Adrenal gland (tissue), 5 donors: ENCODE results near the gene SIX1.

Source experiments
- CTCF ChIP-seq, 6 experiments: fragments of 450-650 bp in 4 of 6; fragments of 200-600 bp in 2 of 6; sonication (generic) in 1 of 6; IDR thresholded peaks; 1 replicate in 5 of 6; 2 replicates in 1 of 6; pipeline versions ENCODE4 v1.5.1 to v1.8.0; 2016 to 2021; ENCODE audit warnings: antibody characterized with exemption in 6 of 6, mild to moderate bottlenecking in 2 of 6, moderate library complexity in 1 of 6
- POLR2A ChIP-seq, 2 donors: fragments of 450-650 bp; IDR thresholded peaks; one replicate each; pipeline ENCODE4 v1.6.1; 2017; ENCODE audit warnings: antibody characterized with exemption in 2 of 2, mild to moderate bottlenecking in 2 of 2, moderate library complexity in 1 of 2
- donor health status: DM: no; HTN: no; CAD: no.

GRCh38 chr14:60670989-60671388, 21.7 kb upstream of the SIX1 start:
- no peak for TF ChIP-seq POLR2A (IDR thresholded peaks at IDR 0.05)
- TF ChIP-seq CTCF (IDR thresholded peaks at IDR 0.05) = no peak
